Middle frontal gyrus (tissue), 1 donor: ENCODE measurements around the gene AKIRIN2.
"Not testable (repeated sequence)": the region's sequence is repeated elsewhere in the genome, so short reads cannot be mapped to it uniquely, and the experiment has no call there.

Experiments
- DNase-seq: peaks from one replicate; pipeline ENCODE4 v3.0.0-alpha.2; 2015; ENCODE audit warnings: low spot score; ENCODE audit errors: extremely low spot score

AKIRIN2 gene

DNA sequence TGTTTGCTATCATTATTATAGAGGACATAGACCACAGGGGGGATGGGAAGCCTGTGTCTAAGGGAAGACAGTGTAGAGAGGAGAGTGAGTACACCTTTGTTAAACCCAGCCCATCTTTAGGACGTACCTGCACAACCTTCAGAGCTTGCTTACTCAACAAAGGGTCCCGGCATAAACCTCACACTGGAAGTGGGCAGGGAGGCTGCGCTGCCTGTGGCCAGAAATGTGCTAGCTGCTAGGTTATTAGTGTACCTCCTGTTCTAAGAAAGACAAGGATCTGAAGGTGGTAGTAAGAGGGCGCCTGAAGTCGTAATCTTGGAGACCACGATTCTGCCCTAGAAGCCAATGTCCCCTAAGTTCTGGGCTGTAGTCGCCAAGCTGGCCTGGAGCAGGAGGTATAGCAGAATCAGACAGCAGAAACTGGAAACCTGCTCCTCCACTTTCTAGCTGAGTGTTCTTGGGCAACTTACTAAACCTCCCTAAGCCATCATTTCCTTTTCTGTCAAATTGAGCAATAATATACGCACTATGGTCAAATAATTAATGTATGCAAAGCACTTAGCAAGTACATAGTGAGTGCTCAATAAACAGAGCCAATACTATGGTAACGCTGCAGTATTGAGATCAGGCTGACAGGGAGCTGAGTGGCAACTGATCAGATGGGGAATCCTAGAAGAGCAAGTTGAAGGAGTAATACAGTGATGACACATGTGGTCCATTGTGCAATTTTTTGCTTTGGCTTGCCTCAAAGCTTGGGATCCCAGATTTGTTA, 16.8 kb upstream of the AKIRIN2 start:
- DNase-seq: no peak

- no peak for DNase-seq
Measured at GRCh38 chr6:87716928-87717614, 15.0 kb upstream of the AKIRIN2 start.

- DNase-seq: no peak
Measured at GRCh38 chr6:87714093-87714842, 12.2 kb upstream of the AKIRIN2 start.

DNA sequence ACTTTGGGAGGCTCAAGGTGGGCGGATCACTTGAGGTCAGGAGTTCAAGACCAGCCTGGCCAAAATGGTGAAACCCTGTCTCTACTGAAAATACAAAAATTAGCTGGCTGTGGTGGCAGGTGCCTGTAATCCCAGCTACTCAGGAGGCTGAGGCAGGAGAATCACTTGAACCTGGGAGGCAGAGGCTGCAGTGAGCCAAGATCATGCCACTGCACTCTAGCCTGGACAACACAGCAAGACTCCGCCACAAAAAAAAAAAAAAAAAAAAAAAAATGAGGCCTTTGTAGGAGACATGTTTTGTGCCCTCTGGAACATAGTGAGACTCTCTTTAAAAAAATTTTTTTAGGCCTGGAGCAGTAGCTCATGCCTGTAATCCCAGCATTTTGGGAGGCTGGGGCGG, 10.7 kb upstream of the AKIRIN2 start:
- not testable (repeated sequence) for DNase-seq

GRCh38 chr6:87710090-87710489, 8.1 kb upstream of the AKIRIN2 start:
- DNase-seq: no peak

DNA sequence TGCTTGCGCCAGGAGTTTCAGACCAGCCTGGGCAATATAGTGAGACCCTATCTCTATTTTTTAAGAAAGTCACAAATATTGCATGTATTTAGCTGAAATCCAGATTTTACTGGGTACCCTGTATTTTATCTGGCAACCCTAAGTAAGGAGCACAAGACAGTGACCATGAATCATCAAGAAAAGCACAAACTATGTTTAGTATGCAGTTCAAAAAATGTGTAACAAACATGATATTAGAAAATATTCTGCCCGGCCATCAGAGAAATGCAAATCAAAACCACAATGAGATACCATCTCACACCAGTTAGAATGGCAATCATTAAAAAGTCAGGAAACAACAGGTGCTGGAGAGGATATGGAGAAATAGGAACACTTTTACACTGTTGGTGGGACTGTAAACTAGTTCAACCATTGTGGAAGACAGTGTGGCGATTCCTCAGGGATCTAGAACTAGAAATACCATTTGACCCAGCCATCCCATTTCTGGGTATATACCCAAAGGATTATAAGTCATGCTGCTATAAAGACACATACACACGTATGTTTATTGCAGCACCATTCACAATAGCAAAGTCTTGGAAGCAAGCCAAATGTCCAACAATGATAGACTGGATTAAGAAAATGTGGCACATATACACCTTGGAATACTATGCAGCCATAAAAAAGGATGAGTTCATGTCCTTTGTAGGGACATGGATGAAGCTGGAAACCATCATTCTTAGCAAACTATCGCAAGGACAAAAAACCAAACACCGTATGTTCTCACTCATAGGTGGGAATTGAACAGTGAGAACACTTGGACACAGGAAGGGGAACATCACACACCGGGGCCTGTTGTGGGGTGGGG, 6.8 kb upstream of the AKIRIN2 start:
- DNase-seq: not testable (repeated sequence)

DNA sequence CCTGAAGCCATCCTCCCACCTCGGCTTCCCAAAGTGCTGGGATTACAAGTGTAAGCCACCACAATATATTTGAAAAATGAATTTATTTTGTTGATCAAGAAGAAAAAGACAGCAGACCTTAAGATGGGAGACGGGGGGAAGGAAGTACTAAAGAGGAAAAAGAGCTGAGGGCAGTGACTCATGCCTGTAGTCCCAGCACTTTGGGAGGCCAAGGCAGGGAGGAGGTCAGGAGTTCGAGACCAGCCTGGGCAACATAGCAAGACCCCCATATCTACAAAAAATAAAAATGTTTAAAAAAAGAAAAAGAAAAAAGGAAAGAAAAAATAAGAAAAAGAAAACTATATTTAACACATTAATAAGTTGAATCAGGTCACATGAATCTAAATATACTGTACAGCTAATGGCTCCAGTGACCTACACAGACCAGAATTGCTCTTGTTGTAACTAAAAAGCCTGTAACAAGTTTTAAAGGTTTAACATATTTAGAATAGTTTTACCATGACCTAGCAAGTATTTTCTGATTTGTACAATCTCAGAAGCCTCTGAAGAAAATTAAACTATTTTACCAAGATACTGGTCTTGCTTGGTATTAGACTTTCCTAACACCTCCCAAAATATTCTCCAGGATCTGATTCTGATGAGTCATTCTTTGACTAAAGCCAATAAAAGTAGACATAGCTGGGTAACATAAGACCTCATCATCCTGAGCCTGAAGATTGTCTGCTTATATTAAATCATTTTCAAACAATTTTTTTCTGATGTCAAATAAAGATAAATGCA, 4.3 kb upstream of the AKIRIN2 start:
- no peak for DNase-seq

DNA sequence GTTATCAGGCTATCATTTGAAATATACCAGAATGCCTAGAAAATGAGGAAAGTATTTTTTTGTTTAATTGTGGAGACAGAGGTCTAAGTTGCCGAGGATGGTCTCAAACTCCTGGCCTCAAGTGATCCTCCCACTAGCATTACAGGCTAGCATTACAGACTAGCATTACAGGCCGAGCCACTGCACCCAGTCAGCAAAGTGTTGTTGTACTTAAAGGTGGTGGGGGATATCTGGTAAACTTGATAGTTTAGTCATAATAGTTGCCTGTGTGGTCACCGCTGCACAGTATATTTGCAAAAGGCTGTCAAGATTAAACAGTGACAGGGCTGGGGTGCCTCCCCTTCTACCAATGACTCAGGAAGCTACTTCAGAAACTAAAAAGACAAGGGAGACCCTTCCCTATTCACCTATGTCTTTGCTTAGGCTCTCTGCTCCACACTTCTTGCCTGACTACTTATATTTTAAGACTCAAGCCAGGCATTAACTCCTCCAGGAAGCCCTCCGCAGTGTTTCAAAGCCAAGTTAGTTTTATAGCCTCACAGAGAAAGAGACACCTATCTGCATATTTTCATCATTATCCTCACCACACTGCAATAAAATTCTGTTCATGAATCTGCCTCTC, 3.1 kb upstream of the AKIRIN2 start:
- no peak for DNase-seq

GRCh38 chr6:87703039-87703438, 1.0 kb upstream of the AKIRIN2 start:
- not testable (repeated sequence) for DNase-seq

- DNase-seq: no peak
Measured at GRCh38 chr6:87702589-87702945, 534 bp upstream of the AKIRIN2 start.

- DNase-seq: no peak
Measured at GRCh38 chr6:87701344-87701675, 723 bp downstream of the AKIRIN2 start.

- DNase-seq: no peak
Measured at GRCh38 chr6:87700397-87701343, 1.4 kb downstream of the AKIRIN2 start.

- no peak for DNase-seq
Measured at GRCh38 chr6:87699576-87699975, 2.5 kb downstream of the AKIRIN2 start.

- DNase-seq: no peak
Measured at GRCh38 chr6:87698547-87699006, 3.5 kb downstream of the AKIRIN2 start.

DNA sequence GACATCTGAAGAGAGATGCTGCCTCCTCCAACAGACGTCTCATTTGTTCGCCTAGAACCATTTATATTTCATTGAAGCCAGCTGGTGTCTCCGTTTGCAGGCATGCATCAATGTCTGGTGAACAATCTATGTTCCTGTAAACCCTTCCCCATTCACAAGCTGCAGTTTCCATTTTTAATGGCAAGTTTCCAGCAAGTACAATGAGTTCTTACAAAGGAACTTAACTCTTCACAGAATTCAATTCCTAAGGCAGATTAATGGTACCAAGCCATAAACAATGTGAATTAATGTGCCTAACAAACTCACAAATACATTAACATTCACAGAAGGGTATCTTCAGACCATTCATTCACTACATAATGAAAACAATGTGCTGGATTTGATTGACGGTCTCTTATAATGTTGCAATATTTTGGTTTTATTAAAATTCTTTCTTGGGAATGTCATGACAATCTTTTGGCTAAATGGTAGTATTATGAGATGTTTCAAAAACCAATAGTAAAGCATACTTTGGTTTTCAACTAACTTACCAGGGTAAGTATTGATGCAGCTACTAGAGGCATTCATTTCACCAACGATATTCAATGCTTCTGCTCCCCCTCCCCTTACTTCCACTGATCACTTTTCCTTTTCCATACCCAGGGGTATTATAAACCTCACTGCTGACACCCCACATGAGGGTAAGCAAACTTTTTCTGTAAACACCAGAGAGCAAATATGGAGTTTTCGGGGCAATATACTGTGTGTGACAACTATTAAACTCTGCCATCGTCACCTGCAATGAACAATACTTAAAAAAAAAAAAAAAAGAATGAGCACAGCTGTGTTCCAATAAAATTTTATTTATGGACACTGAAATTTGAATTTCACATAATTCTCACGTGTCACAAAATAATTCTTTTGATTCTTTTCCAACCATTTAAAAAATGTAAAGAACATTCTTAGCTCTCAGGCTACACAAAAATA, 4.2 kb downstream of the AKIRIN2 start:
- no peak for DNase-seq

GRCh38 chr6:87696817-87697216, 5.2 kb downstream of the AKIRIN2 start:
- not testable (repeated sequence) for DNase-seq

GRCh38 chr6:87692086-87692485, 9.9 kb downstream of the AKIRIN2 start:
- DNase-seq: no peak

GRCh38 chr6:87690441-87690840, 11.6 kb downstream of the AKIRIN2 start:
- no peak for DNase-seq
